GM19035 (cell line): Measurements from ENCODE around the gene COA7.

Experiments used
- ATAC-seq: cut with Tn5 transposase; IDR thresholded peaks from one replicate; pipeline ENCODE4 v1.9.1; 2021; ENCODE audit not compliant: unreplicated experiment

Gene COA7

DNA sequence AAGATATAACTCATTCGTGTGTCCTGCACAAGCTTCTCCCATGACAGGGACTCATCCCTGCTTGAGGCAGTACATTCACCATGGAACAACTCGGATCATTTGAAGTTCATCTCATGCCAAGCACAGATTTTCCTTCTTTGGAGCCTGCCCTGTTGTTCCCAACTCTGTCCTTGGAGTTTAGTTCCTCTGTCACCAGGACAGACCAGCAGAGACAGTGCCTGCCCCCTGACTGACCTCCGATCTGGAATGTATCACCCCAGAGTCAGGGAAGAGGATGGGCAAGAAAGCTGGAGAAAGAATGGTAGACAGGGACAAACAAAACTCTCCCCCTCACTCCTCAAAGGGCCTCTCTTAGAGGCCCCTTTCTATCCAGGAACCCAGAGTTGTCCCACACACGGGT lies 60.2 kb downstream of the COA7 start:
- no peak for ATAC-seq

DNA sequence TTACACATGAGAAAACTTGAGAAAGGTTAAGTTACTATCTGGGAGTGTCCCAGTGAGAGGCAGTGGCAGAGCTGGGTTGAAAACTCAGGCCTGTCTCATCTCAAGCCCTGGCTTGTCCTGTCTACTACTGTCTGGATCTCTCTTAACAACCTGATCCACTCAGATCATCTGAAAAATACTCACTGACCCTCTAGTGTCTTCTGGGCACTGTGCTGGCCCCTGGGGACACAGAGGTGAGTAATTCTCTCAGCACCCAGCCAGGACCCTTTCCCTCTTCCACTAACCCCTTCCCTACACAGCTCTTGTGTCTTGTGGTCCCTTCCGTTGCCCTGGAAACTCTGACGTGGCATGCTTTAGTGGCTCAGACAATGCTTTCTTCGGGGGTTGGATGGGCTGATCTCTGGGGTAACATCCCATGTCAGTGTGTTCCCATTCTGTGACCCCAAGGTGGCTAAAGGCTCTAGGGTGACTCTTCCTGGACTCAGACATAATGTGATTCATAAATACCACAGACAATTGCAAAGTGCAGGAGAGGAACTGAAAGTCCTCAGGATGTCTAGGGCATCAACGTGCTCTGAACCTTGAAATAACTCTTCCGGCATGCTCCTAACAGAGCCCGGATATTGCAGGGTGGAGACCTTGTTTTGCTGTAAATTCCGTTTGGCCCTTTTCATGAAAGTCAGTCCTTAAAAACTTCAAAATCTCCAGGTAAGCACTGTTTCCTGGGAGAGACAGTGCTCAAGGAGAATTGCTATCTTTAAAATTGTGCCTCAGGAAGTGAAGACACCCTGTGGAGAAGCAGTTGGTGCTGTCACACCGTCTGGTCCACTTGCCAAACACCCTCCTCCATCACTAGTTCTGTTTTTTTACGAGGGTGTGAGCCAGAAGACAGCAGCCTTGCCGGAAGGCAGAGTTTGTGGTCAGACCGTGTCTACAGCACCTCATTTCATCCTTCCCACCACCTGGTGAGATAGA lies 61.1 kb downstream of the COA7 start:
- ATAC-seq, result peak; percentile 77

DNA sequence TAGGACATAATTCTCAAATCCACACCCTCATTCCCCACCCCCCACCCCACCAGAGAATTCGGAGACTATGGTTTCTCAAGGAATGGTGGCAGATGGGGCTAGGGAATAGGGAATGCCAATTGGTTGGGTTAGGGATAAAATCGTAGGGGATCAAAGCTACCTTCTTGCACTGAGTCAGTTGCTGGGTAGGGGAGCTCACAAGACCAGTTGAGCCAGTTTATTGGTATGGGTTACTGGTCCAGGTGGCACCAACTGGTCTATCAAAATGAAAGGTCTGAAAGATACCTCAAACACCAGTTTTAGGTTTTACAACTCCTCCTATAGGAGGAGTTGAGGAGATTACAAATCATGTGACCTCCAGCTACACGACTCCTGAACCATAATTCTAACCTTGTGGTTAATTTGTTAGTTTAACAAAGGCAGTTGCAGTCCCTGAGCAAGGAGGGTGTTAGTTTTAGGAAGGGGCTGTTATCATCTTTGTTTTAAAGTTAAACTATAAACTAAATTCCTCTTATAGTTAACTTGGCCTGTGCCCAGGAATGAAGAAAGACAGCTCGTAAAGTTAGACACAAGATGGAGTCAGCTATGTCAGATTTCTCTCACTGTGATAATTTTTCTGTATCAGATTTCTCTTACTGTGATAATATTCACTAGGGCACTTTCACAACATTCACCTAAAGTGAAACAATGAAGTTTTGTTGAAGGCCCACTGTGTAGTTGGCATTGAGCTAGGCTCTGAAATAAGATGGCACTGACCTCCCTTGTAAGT lies 62.6 kb downstream of the COA7 start:
- ATAC-seq, result no peak
